CMK (cell line): ENCODE data around the gene ZNF324B.
"Not testable (repeated sequence)": the region's sequence is repeated elsewhere in the genome, so short reads cannot be mapped to it uniquely, and the experiment has no call there.

Source experiments
- DNase-seq: peaks from one replicate; pipeline ENCODE4 v3.0.0-alpha.2; 2010; ENCODE audit warnings: low read depth

Gene ZNF324B

GRCh38 chr19:58451358-58452101 lies at the start of gene ZNF324B:
Gene ZNF324B (plus strand): TSS chr19:58451622. CDS start chr19:58453702, 2,080 bp downstream.
- DNase-seq = peak; percentile 97

- DNase-seq = no peak
Observed at GRCh38 chr19:58401840-58402421, 49.5 kb upstream of the ZNF324B start.

- DNase-seq = not testable (repeated sequence)
Observed at GRCh38 chr19:58403920-58404478, 47.4 kb upstream of the ZNF324B start.

- DNase-seq = no peak
Observed at GRCh38 chr19:58406818-58407657, 44.4 kb upstream of the ZNF324B start.

GRCh38 chr19:58407658-58408151 lies 43.7 kb upstream of the ZNF324B start:
- no peak for DNase-seq

- peak; percentile 94 for DNase-seq
Observed at GRCh38 chr19:58408152-58409009, 43.0 kb upstream of the ZNF324B start, which contains the start of gene ZNF584. Gene ZNF584 (plus strand): TSS chr19:58408649. CDS start chr19:58409148, 499 bp downstream.

GRCh38 chr19:58409010-58409790 lies 42.2 kb upstream of the ZNF324B start:
- no peak for DNase-seq

GRCh38 chr19:58416604-58417003 lies 34.8 kb upstream of the ZNF324B start:
- no peak for DNase-seq

GRCh38 chr19:58417071-58417470 lies 34.4 kb upstream of the ZNF324B start:
- no peak for DNase-seq

GRCh38 chr19:58428617-58429016 lies 22.8 kb upstream of the ZNF324B start:
- DNase-seq = no peak

GRCh38 chr19:58429745-58430144 lies 21.7 kb upstream of the ZNF324B start:
- no peak for DNase-seq

GRCh38 chr19:58434217-58434616 lies 17.2 kb upstream of the ZNF324B start:
- DNase-seq = no peak

GRCh38 chr19:58439576-58440554 lies 11.6 kb upstream of the ZNF324B start, which contains the start of gene ZNF132:
Gene ZNF132 (minus strand): TSS chr19:58440153. CDS start chr19:58439821, 332 bp downstream.
- DNase-seq = peak; percentile 98

- no peak for DNase-seq
Observed at GRCh38 chr19:58440556-58440955, 10.9 kb upstream of the ZNF324B start.

- DNase-seq = not testable (repeated sequence)
Observed at GRCh38 chr19:58442986-58443385, 8.4 kb upstream of the ZNF324B start.

GRCh38 chr19:58448860-58449259 lies 2.6 kb upstream of the ZNF324B start:
- not testable (repeated sequence) for DNase-seq

- DNase-seq = not testable (repeated sequence)
Observed at GRCh38 chr19:58449980-58450379, 1.4 kb upstream of the ZNF324B start.

GRCh38 chr19:58450856-58451357 lies 515 bp upstream of the ZNF324B start:
- DNase-seq = no peak

- no peak for DNase-seq
Observed at GRCh38 chr19:58453743-58454142, 2.3 kb downstream of the ZNF324B start.
